ENCODE data around the gene GREB1.

Gene GREB1

DNA sequence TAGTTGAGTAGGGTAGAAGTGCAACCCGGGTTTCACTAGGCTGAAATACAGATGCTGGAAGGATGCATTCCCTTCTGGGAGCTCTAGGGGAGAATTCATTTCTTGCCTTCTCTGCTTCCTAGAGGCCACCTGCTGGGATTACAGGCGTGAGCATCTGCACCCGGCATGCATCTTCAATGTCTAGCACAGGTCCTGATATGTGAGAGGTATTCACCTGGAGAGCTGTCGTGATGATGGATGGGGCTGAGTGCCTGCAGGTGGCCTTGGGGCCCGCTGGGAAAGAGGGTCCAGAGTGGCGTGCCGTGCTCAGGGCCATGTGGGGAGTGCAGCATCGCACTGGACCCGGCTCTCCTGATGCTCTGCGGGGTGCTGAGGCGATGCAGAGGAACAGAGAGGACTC lies 142.8 kb downstream of the GREB1 start:
- no peak overlapping the region for H3K4me3 ChIP-seq (ENCODE audit: low read length)
- no peak overlapping the region for H3K9ac ChIP-seq (ENCODE audit: low read length)
- peaks cover 27% of the 10 kb centered on the region for H3K27me3 ChIP-seq (ENCODE audit: control insufficient read depth, insufficient read depth, low read length)
- no peaks in the 10 kb centered on the region for H3K36me3 ChIP-seq (ENCODE audit: control insufficient read depth, insufficient read depth, low read length)
- no peaks in the 10 kb centered on the region for H3K4me1 ChIP-seq (ENCODE audit: control insufficient read depth, insufficient read depth, low read length)
- no peaks in the 10 kb centered on the region for H3K9me3 ChIP-seq (ENCODE audit: control insufficient read depth, low read length)

DNA sequence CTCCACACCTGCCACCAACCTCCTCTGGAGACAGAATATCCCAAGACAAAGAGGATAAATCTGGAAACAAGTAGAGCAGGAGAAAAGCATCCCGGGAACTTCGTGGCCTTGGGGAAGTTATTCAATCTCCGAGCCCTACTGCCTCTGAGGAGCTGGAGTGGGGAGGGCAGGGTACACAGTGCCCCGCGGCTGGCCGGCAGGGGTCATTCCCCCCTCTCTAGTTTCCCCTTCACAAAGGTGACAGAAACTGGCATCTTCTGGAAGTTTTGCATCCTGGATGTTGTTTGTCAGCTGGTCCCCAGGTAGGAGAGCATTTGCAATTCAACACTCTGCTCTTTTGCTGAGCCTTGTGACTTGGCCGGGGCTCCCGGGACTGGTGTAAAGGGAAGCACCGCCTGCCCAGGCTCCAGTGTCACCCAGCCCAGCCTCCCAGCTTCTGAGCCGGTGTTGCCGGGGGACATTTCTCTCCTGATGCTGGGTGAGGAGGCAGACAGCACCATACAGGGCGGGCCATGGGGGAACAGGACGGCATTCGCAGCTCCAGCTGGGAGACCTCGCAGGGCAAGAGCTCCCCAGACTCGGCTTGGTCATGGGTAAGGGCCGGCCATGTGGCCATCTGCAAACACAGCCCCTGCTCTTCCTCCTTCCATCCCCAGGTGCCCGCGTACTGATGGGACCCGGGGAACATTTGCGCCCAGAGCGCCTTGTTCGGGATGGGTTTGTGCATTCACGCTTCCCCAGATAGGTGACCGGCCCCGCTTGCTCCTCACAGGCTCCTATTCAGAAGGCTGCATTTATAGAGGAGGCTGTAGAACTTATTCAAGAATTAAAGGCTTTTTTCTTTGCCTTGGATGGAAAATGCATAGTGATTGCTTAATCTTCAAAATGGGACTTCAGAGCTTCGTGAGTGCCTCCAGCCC lies 143.6 kb downstream of the GREB1 start:
- Histone ChIP-seq H3K36me3 (ENCODE audit: control insufficient read depth, insufficient read depth, low read length) (no peaks in the 10 kb centered on the region), H3K9me3 (ENCODE audit: control insufficient read depth, low read length) (no peaks in the 10 kb centered on the region), H3K27me3 (ENCODE audit: control insufficient read depth, insufficient read depth, low read length) (peaks cover 27% of the 10 kb centered on the region), H3K9ac (ENCODE audit: low read length) (no peak overlapping the region), H3K4me1 (ENCODE audit: control insufficient read depth, insufficient read depth, low read length) (no peaks in the 10 kb centered on the region), H3K4me3 (ENCODE audit: low read length) (no peak overlapping the region)

DNA sequence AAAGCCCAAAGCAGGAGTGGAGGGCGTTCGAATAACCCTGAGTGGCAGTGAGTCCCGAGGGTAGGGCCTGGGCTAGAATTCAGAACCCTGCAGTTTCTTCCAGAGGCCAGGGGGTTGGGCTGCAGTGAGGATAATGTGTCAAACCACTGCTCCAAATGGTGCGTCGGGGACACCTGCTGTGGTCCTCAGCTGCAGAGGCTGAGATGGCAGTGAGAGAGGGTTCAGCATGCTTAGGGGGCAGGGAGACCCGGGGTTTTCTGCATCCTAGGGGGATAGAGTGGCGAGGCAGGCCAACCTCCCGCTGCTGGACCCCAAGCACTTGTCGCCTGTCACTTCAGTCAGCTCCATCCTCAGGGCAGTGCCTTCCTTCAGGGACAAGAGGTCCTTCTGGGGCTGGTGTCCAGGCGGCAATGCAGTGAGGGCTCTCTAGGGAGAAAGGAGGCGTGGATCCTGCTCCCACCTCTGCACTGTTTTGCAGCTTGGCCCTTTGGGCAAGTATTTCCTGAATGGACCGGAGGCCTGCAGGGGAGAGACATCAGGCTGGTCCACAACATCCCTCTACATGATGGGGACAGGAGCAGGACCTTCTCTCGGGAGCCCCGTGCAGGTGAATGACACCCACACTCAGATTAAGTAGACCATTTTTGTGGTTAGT lies 144.6 kb downstream of the GREB1 start:
- peaks cover 27% of the 10 kb centered on the region for H3K27me3 ChIP-seq (ENCODE audit: control insufficient read depth, insufficient read depth, low read length)
- no peaks in the 10 kb centered on the region for H3K4me1 ChIP-seq (ENCODE audit: control insufficient read depth, insufficient read depth, low read length)
- no peaks in the 10 kb centered on the region for H3K36me3 ChIP-seq (ENCODE audit: control insufficient read depth, insufficient read depth, low read length)
- H3K4me3 ChIP-seq (ENCODE audit: low read length), result no peak overlapping the region
- H3K9ac ChIP-seq (ENCODE audit: low read length), result no peak overlapping the region
- H3K9me3 ChIP-seq (ENCODE audit: control insufficient read depth, low read length), result no peaks in the 10 kb centered on the region

DNA sequence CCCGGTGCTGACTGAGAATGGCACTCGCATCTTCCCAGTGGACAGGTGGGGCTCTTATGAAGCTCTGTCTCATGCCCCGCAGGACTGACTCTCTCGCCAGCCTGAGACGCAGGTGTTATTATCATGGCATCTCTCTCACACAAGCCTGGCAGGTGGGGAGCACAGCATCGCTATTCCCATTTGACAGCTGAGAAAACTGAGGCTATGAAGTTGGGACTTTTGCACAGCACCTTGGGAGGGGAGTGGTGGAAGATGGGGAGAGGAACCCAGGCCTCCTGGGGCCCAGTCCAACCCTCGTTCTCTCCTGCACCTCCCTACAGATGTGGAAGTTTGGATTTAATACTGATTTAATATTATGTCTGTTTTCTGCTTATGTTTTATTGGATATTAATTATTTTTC lies 145.2 kb downstream of the GREB1 start:
- no peak overlapping the region for H3K4me3 ChIP-seq (ENCODE audit: low read length)
- no peaks in the 10 kb centered on the region for H3K4me1 ChIP-seq (ENCODE audit: control insufficient read depth, insufficient read depth, low read length)
- H3K27me3 ChIP-seq (ENCODE audit: control insufficient read depth, insufficient read depth, low read length), result peaks cover 31% of the 10 kb centered on the region
- H3K36me3 ChIP-seq (ENCODE audit: control insufficient read depth, insufficient read depth, low read length), result no peaks in the 10 kb centered on the region
- no peak overlapping the region for H3K9ac ChIP-seq (ENCODE audit: low read length)
- H3K9me3 ChIP-seq (ENCODE audit: control insufficient read depth, low read length), result no peaks in the 10 kb centered on the region

DNA sequence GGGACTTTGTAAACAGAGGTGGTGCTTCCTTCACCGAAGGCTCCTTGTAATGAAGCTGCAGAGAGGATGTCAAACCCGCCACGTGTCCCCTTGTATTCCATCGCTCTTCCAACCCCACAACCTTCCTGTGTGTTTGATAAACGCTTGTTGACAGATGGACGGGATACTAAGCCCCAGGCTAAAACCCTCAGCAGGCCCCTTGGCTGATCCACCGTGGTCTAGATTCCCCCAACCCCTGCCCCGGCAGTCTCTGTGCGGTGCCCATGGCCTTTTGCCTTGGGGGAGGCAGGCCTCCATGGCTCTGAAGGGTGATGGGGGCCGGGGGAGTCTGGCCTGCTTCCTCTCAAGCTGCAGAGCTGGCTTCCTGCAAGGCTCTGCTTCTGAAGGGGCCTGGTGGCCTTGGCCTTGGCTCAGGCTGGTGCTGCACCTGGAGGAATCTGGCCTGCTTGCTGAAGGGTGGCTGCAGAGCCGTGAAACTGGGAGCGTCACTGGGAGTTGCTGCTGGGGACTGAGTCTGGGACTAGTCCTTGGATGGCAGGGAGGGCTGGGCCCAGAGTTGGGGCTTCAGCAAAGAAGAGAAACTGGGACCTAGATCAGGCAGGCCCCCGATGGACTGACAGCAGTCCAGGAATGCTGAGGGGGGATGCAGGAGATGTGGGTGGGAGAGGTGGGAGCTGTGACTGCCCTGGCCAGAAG lies 145.8 kb downstream of the GREB1 start:
- H3K9ac ChIP-seq (ENCODE audit: low read length), result no peak overlapping the region
- no peaks in the 10 kb centered on the region for H3K9me3 ChIP-seq (ENCODE audit: control insufficient read depth, low read length)
- H3K4me3 ChIP-seq (ENCODE audit: low read length), result no peak overlapping the region
- H3K27me3 ChIP-seq (ENCODE audit: control insufficient read depth, insufficient read depth, low read length), result peaks cover 35% of the 10 kb centered on the region
- no peaks in the 10 kb centered on the region for H3K36me3 ChIP-seq (ENCODE audit: control insufficient read depth, insufficient read depth, low read length)
- H3K4me1 ChIP-seq (ENCODE audit: control insufficient read depth, insufficient read depth, low read length), result no peaks in the 10 kb centered on the region

DNA sequence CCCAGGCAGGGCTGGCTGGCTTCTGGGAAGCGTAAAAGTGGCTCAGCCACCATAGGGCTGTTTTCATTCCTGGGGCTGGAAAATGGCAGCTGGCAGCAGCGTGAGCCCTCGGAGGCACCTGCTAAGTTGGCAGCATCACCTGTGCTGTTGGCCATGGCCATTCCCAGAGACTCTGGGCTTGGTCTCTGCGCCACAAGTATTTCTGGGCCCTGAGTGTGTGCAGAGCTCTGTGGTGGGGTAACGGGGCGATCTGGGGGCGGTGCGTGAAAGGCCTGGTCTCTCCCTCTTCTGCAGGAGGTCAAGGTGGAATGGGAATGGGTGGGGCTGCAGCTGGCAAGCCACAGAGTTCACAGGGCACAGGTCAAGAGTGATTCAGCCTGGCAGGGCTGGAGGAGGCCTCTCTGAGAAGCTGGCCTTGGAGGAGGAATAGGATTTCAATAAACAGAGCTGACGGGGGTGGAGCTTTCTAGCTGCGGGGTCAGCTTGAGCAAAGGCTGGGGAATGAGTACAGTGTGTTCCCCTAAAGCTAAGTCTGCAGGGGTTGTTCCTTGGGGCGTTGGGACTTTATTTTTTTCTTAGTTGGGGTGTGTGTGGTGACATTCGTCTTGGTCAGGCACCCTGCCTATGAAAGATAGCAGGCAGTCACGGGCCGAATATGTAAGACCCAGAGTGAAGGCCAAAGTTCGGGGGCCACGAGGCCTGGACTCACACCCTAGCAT lies 146.5 kb downstream of the GREB1 start:
- H3K4me3 ChIP-seq (ENCODE audit: low read length), result no peak overlapping the region
- no peaks in the 10 kb centered on the region for H3K36me3 ChIP-seq (ENCODE audit: control insufficient read depth, insufficient read depth, low read length)
- H3K27me3 ChIP-seq (ENCODE audit: control insufficient read depth, insufficient read depth, low read length), result peaks cover 35% of the 10 kb centered on the region
- H3K9ac ChIP-seq (ENCODE audit: low read length), result no peak overlapping the region
- H3K4me1 ChIP-seq (ENCODE audit: control insufficient read depth, insufficient read depth, low read length), result no peaks in the 10 kb centered on the region
- H3K9me3 ChIP-seq (ENCODE audit: control insufficient read depth, low read length), result no peaks in the 10 kb centered on the region

DNA sequence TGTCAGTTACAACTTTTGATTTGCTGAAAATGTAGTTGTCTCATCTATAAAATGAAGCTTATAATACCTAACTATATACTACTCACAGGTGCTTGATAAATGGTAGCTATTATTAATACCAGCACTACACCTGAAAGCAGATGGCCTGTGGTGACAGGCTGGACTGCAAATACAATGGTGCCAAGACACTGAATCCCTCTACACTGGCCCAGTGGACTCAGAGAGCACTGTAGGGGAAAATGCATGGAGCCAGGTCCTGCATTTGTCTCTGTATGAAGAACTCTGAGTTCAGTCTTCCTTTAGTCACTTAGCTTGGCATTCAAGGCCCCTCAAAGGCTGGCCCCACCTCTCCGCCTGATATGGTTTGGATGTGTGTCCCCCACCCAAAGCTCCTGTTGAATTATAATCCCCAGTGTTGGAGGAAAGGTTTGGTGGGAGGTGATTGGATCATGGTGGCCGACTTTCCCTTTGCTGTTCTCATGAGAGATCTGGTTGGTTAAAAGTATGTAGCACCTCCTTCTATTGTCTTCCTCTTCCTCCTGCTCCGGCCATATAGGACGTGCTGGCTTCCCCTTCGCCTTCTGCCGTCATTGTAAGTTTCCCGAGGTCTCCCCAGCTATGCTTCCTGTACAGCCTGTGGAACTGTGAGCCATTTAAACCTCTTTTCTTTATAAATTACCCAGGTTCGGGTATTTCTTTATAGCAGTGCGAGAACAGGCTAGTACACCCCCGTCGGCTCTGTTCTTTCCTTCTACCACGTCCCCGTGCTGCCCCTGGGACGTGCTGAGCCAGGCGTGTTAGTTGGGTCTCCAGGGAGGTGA lies 147.3 kb downstream of the GREB1 start:
- no peak overlapping the region for H3K4me3 ChIP-seq (ENCODE audit: low read length)
- no peaks in the 10 kb centered on the region for H3K9me3 ChIP-seq (ENCODE audit: control insufficient read depth, low read length)
- peaks cover 37% of the 10 kb centered on the region for H3K27me3 ChIP-seq (ENCODE audit: control insufficient read depth, insufficient read depth, low read length)
- H3K9ac ChIP-seq (ENCODE audit: low read length), result no peak overlapping the region
- no peaks in the 10 kb centered on the region for H3K4me1 ChIP-seq (ENCODE audit: control insufficient read depth, insufficient read depth, low read length)
- H3K36me3 ChIP-seq (ENCODE audit: control insufficient read depth, insufficient read depth, low read length), result no peaks in the 10 kb centered on the region

DNA sequence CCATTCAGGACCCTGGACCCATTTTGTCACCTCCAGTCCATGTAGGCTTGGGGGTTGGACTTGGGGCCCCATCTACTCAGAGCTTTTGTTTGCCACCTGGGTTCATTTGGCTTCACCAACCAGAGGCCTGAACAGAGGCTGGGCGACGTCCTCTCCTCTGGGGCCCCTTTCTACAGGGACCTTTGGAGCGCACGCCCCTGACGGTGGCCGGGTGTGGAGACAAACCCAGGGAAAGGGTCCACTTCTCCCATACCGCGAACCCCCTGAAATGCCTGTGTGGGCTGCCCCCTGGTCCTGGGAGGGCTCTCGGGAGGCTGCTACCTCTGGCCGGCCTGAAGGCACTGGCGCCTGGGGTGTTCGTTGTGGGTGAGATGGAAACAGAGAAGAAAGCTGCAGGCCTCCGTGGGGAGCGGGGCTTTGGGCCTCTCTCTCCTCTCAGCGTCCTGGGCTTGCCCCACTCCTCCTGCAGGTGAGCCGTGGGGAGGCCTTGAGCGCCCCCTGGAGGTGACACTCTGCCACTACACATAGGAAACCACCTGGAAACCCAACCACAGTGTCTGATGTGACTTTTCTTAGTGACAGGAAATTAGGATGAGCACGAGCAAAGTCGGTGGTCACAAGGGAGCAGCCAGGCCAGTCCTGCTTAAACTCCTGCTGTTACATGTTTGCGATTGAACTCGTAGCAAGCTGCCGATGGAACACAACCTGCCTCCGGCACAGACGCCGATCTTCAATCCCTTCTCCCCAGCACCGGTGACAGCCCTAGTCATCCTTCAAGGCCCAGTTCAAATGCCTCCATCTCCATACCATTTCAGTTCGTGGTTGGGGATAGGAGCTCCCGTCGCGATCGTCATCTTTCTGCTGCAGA lies 148.1 kb downstream of the GREB1 start:
- H3K4me3 ChIP-seq (ENCODE audit: low read length), result no peak overlapping the region
- no peaks in the 10 kb centered on the region for H3K9me3 ChIP-seq (ENCODE audit: control insufficient read depth, low read length)
- no peaks in the 10 kb centered on the region for H3K36me3 ChIP-seq (ENCODE audit: control insufficient read depth, insufficient read depth, low read length)
- H3K27me3 ChIP-seq (ENCODE audit: control insufficient read depth, insufficient read depth, low read length), result peaks cover 32% of the 10 kb centered on the region
- no peaks in the 10 kb centered on the region for H3K4me1 ChIP-seq (ENCODE audit: control insufficient read depth, insufficient read depth, low read length)
- no peak overlapping the region for H3K9ac ChIP-seq (ENCODE audit: low read length)

DNA sequence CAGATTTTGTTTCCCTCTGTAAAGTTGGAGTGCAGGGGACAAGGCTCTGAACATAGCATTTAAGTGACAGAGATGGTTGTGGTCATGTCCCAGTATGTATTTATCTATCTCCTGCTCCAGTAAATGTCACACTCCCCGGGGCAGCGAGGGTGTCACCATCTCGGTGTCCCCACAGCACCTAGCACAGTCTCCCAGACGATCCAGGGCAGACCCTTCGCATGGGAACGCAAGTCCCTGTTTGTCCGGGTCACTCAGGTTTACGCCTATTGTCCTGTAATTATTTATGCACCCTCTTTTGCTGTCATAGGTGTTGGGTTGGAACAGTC lies 148.7 kb downstream of the GREB1 start:
- Histone ChIP-seq H3K27me3 (ENCODE audit: control insufficient read depth, insufficient read depth, low read length) (peaks cover 26% of the 10 kb centered on the region), H3K36me3 (ENCODE audit: control insufficient read depth, insufficient read depth, low read length) (no peaks in the 10 kb centered on the region), H3K9ac (ENCODE audit: low read length) (no peak overlapping the region), H3K9me3 (ENCODE audit: control insufficient read depth, low read length) (no peaks in the 10 kb centered on the region), H3K4me3 (ENCODE audit: low read length) (no peak overlapping the region), H3K4me1 (ENCODE audit: control insufficient read depth, insufficient read depth, low read length) (no peaks in the 10 kb centered on the region)

DNA sequence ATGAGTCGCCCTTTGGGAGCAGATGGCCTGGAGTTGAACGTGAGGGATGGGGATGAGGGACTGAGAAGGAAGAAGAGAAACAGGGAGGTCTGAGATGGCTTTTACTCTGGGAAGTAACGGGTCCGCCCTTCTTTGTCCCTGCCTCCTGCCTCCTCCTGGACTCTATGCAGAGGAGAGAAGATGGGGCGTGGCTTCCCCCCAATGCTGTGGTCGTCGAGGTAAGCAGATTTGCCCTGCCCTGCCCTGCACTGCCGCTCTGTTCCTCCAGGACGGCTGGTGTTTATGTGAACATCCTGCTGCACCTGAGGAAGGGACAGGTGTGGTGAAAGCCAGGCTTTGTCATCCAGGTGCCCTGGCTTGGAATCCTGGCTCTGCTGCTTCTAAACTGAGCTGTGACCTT lies 149.6 kb downstream of the GREB1 start:
- Histone ChIP-seq H3K4me3 (ENCODE audit: low read length) (no peak overlapping the region), H3K4me1 (ENCODE audit: control insufficient read depth, insufficient read depth, low read length) (peaks cover 8% of the 10 kb centered on the region), H3K27me3 (ENCODE audit: control insufficient read depth, insufficient read depth, low read length) (peaks cover 18% of the 10 kb centered on the region), H3K9me3 (ENCODE audit: control insufficient read depth, low read length) (no peaks in the 10 kb centered on the region), H3K36me3 (ENCODE audit: control insufficient read depth, insufficient read depth, low read length) (no peaks in the 10 kb centered on the region), H3K9ac (ENCODE audit: low read length) (no peak overlapping the region)

All from mucosa of stomach (tissue), 1 donor.